Nephron (organoid): ENCODE measurements around the gene FSCN2.

Source experiments
- H3K27ac Mint-ChIP-seq, 3 experiments: 2 replicates each; pipeline ENCODE4 v1.8.0; 2020; ENCODE audit warnings: mixed read lengths in 3 of 3, mild to moderate bottlenecking in 2 of 3, moderate library complexity in 1 of 3
- H3K27me3 Mint-ChIP-seq: 2 replicates; pipeline ENCODE4 v1.8.0; 2021; ENCODE audit warnings: low read depth, mild to moderate bottlenecking, moderate library complexity, mixed read lengths
- H3K36me3 Mint-ChIP-seq: 2 replicates; pipeline ENCODE4 v1.8.0; 2020; ENCODE audit warnings: low read depth, mixed read lengths
- H3K4me1 Mint-ChIP-seq: 2 replicates; pipeline ENCODE4 v1.8.0; 2020; ENCODE audit warnings: mixed read lengths
- H3K4me3 Mint-ChIP-seq, 3 experiments: 2 replicates each; pipeline ENCODE4 v1.8.0; 2020; ENCODE audit warnings: mild to moderate bottlenecking in 3 of 3, mixed read lengths in 3 of 3, moderate library complexity in 2 of 3
- H3K9me3 Mint-ChIP-seq: 2 replicates; pipeline ENCODE4 v1.8.0; 2020; ENCODE audit warnings: mixed read lengths
- TF ChIP-seq, protein P1 (sequence below), 3 experiments: fragments of 200-600 bp; sonication (generic); IDR thresholded peaks; one replicate each; pipeline ENCODE4 v1.5.0; 2021; ENCODE audit warnings: antibody characterized with exemption in 3 of 3; ENCODE audit not compliant: unreplicated experiment in 3 of 3

FSCN2 gene

GRCh38 chr17:81570964-81571363, 42.8 kb downstream of the FSCN2 start:
- H3K36me3 Mint-ChIP-seq: peaks cover 64% of the 10 kb centered on the region
- H3K4me3 Mint-ChIP-seq: peak overlapping the region in 1 of 3 experiments; percentile 25
- TF ChIP-seq, protein P1, sequence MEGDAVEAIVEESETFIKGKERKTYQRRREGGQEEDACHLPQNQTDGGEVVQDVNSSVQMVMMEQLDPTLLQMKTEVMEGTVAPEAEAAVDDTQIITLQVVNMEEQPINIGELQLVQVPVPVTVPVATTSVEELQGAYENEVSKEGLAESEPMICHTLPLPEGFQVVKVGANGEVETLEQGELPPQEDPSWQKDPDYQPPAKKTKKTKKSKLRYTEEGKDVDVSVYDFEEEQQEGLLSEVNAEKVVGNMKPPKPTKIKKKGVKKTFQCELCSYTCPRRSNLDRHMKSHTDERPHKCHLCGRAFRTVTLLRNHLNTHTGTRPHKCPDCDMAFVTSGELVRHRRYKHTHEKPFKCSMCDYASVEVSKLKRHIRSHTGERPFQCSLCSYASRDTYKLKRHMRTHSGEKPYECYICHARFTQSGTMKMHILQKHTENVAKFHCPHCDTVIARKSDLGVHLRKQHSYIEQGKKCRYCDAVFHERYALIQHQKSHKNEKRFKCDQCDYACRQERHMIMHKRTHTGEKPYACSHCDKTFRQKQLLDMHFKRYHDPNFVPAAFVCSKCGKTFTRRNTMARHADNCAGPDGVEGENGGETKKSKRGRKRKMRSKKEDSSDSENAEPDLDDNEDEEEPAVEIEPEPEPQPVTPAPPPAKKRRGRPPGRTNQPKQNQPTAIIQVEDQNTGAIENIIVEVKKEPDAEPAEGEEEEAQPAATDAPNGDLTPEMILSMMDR (IDR thresholded peaks at IDR 0.05; ENCODE audit: unreplicated experiment in 3 of 3): no peak
- H3K27ac Mint-ChIP-seq: peak overlapping the region in 1 of 3 experiments; percentile 19
- H3K9me3 Mint-ChIP-seq: no peaks in the 10 kb centered on the region
- H3K27me3 Mint-ChIP-seq: no peaks in the 10 kb centered on the region
- H3K4me1 Mint-ChIP-seq: peaks cover 47% of the 10 kb centered on the region

GRCh38 chr17:81572563-81573168, 44.5 kb downstream of the FSCN2 start:
- H3K4me1 Mint-ChIP-seq: peaks cover 46% of the 10 kb centered on the region
- peak overlapping the region in 2 of 3 experiments; percentile 9 to 56 for H3K27ac Mint-ChIP-seq
- peaks cover 54% of the 10 kb centered on the region for H3K36me3 Mint-ChIP-seq
- H3K4me3 Mint-ChIP-seq: no peak overlapping the region
- H3K9me3 Mint-ChIP-seq: no peaks in the 10 kb centered on the region
- TF ChIP-seq, protein P1 (IDR thresholded peaks at IDR 0.05; ENCODE audit: unreplicated experiment in 3 of 3): no peak
- H3K27me3 Mint-ChIP-seq: no peaks in the 10 kb centered on the region

DNA sequence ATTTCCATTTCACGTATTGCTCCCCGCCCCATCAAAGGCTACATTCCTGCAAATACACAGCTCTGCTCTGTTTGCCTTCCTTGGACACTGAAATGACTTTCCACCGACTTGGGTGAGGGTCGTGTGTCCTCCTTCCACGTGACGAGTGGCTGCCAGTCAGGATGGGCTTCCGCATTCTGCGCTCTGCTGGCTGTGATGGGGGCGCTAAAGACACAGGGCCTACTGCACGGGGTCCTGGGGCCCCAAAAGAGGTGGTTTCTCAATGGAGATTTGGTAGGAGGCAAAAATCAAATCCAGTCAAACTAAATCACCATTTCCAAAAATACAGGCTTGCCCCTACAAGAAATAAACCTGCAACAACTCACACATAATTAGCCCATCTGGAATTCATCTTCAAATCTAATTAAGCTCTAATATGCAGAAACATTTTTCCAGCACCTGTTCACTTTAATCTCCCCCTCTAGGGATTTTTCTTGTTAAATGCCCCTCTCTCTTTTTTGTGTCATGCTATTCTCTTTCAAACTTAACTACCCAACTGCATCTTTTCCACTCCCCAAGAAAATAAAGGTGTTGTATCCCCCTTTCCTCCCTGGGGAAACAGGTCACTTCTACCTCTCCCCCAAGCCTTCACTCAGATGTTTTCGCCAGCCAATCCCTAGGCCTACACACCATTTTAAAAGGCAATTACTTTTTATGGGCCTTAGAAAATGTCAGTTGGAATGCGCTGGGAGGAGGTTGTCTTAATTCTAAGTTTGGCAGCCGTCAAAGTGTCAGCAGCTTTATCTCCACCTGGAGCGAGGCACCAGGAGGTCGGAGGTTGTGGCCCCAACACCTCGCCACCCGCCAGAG, 45.8 kb downstream of the FSCN2 start:
- H3K9me3 Mint-ChIP-seq: no peaks in the 10 kb centered on the region
- peak overlapping the region; percentile 23 to 84 (median 39) for H3K27ac Mint-ChIP-seq
- no peaks in the 10 kb centered on the region for H3K27me3 Mint-ChIP-seq
- peaks cover 44% of the 10 kb centered on the region for H3K4me1 Mint-ChIP-seq
- peak overlapping the region in 1 of 3 experiments; percentile 51 for H3K4me3 Mint-ChIP-seq
- H3K36me3 Mint-ChIP-seq: peaks cover 57% of the 10 kb centered on the region
- TF ChIP-seq, protein P1 (IDR thresholded peaks at IDR 0.05; ENCODE audit: unreplicated experiment in 3 of 3): no peak

DNA sequence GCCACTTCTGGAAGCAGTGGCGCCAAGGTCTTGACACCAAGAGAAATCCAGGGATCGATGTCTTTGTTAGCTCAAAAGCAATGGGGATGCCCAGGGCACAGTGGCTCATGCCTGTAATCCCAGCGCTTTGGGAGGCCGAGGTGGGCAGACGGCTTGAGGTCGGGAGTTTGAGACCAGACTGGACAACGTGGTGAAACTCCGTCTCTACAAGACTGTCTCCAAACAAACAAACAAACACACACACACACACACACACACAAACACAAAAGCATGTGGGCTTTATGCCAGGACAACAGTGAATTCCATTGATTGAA, 46.4 kb downstream of the FSCN2 start:
- Mint-ChIP-seq H3K27ac (peak overlapping the region; percentile 23 to 84 (median 39)), H3K9me3 (no peaks in the 10 kb centered on the region), H3K36me3 (peaks cover 61% of the 10 kb centered on the region), H3K4me3 (no peak overlapping the region), H3K4me1 (peaks cover 44% of the 10 kb centered on the region), H3K27me3 (no peaks in the 10 kb centered on the region)
- TF ChIP-seq, protein P1 (IDR thresholded peaks at IDR 0.05; ENCODE audit: unreplicated experiment in 3 of 3): no peak

DNA sequence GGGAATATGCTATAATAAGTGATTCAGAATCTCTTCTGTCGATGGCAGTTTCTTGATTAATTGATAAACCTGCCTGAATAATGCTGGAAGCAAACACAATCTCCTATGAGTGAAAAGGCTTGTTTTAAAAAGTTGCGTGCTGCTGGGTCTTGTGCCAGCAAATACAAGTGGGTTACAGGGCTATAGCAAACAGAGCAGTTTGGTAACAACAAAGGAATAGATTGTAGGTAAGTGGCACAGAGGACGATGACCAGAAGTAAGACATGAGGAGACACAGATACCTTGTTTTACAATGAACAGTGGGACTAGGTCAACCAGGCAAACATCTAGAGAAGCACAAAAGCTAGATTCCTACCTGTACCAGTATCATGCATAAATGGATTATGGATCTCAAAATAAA, 47.7 kb downstream of the FSCN2 start:
- no peak overlapping the region for H3K4me3 Mint-ChIP-seq
- peaks cover 44% of the 10 kb centered on the region for H3K4me1 Mint-ChIP-seq

More for the DNA sequence above, 47.7 kb downstream of the FSCN2 start:
- Mint-ChIP-seq H3K27ac (peak overlapping the region in 1 of 3 experiments; percentile 1), H3K9me3 (no peaks in the 10 kb centered on the region), H3K36me3 (peaks cover 62% of the 10 kb centered on the region), H3K27me3 (no peaks in the 10 kb centered on the region)
- TF ChIP-seq, protein P1 (IDR thresholded peaks at IDR 0.05; ENCODE audit: unreplicated experiment in 3 of 3): no peak
